ENCODE results near the gene C2. TPM values are rescaled to one million over a fixed set of nuclear protein-coding genes. Genes with fewer than 3 reads are reported as not detected.

The C2 gene
- total RNA-seq, 1 experiment from 2014 or later = 0.96 TPM

GRCh38 chr6:31967926-31968320 is 40.4 kb downstream of the C2 start:
- intact Hi-C loops (cut with micrococcal nuclease; ENCODE audit: unreplicated experiment) = no loop called here
- peaks cover 6% of the 10 kb centered on the region for H3K4me1 ChIP-seq (replicated peaks; ENCODE audit: insufficient read depth)
- H2AFZ ChIP-seq = no peak overlapping the region
- CTCF ChIA-PET = no interaction called here
- peaks cover 22% of the 10 kb centered on the region for H3K79me2 ChIP-seq (ENCODE audit: low read depth)
- H3K9me3 ChIP-seq (ENCODE audit: insufficient read depth, low read depth) = no peaks in the 10 kb centered on the region
- no peak overlapping the region for H3K4me3 ChIP-seq
- POLR2A ChIA-PET (ENCODE audit: unreplicated experiment) = no interaction called here
- H3K36me3 ChIP-seq (ENCODE audit: low read depth) = 0 out of 2 replicates have a peak, but pooled peaks cover 4% of the 10 kb centered on the region
- no peaks in the 10 kb centered on the region for H3K27me3 ChIP-seq (ENCODE audit: insufficient read depth, low read depth)
- BruUV-seq (replicated peaks) = no TSS peak
- H3K9me2 ChIP-seq (ENCODE audit: insufficient read depth) = no peaks in the 10 kb centered on the region
- H4K20me1 ChIP-seq (ENCODE audit: insufficient read depth) = no peaks in the 10 kb centered on the region
- H3F3A ChIP-seq (ENCODE audit: insufficient read depth, low read depth) = peaks cover 10% of the 10 kb centered on the region
- DNase-seq = no peak
- TF ChIP-seq CTCF (conservative IDR thresholded peaks at IDR 0.05) (no peak), EZH2 (IDR thresholded peaks at IDR 0.05; ENCODE audit: low read depth) (no peak)
- no peak overlapping the region for H3K4me2 ChIP-seq
- H3K27ac ChIP-seq = no peak overlapping the region

GRCh38 chr6:31968326-31968725 is 40.8 kb downstream of the C2 start:
- no peak overlapping the region for H3K27ac ChIP-seq
- H3K4me2 ChIP-seq = no peak overlapping the region
- no peak for DNase-seq
- BruUV-seq (replicated peaks) = no TSS peak
- H3K4me1 ChIP-seq (replicated peaks; ENCODE audit: insufficient read depth) = peaks cover 10% of the 10 kb centered on the region
- no peak overlapping the region for H2AFZ ChIP-seq
- H3K79me2 ChIP-seq (ENCODE audit: low read depth) = peaks cover 26% of the 10 kb centered on the region
- H3K4me3 ChIP-seq = no peak overlapping the region
- 0 out of 2 replicates have a peak, but pooled peaks cover 4% of the 10 kb centered on the region for H3K36me3 ChIP-seq (ENCODE audit: low read depth)
- intact Hi-C loops (cut with micrococcal nuclease; ENCODE audit: unreplicated experiment) = no loop called here
- no peak for TF ChIP-seq CTCF (conservative IDR thresholded peaks at IDR 0.05)
- TF ChIP-seq EZH2 (IDR thresholded peaks at IDR 0.05; ENCODE audit: low read depth) = no peak
- ChIA-PET POLR2A (ENCODE audit: unreplicated experiment) (interaction anchor here (0.6 kb wide), 1 partner anchor 16 kb away, joined by 3 read pairs; no protein-coding TSS in a partner anchor), CTCF (no interaction called here)
- H4K20me1 ChIP-seq (ENCODE audit: insufficient read depth) = no peaks in the 10 kb centered on the region
- peaks cover 14% of the 10 kb centered on the region for H3F3A ChIP-seq (ENCODE audit: insufficient read depth, low read depth)
- H3K9me2 ChIP-seq (ENCODE audit: insufficient read depth) = no peaks in the 10 kb centered on the region
- no peaks in the 10 kb centered on the region for H3K27me3 ChIP-seq (ENCODE audit: insufficient read depth, low read depth)
- H3K9me3 ChIP-seq (ENCODE audit: insufficient read depth, low read depth) = no peaks in the 10 kb centered on the region

GRCh38 chr6:31968791-31969711 is 41.5 kb downstream of the C2 start:
- Histone ChIP-seq H3K27ac (no peak overlapping the region), H3K4me1 (replicated peaks; ENCODE audit: insufficient read depth) (peaks cover 15% of the 10 kb centered on the region), H3F3A (ENCODE audit: insufficient read depth, low read depth) (peaks cover 18% of the 10 kb centered on the region), H3K4me2 (no peak overlapping the region), H2AFZ (no peak overlapping the region), H3K79me2 (ENCODE audit: low read depth) (peaks cover 33% of the 10 kb centered on the region), H3K36me3 (ENCODE audit: low read depth) (0 out of 2 replicates have a peak, but pooled peaks cover 4% of the 10 kb centered on the region), H3K9me3 (ENCODE audit: insufficient read depth, low read depth) (no peaks in the 10 kb centered on the region), H3K4me3 (no peak overlapping the region), H3K27me3 (ENCODE audit: insufficient read depth, low read depth) (no peaks in the 10 kb centered on the region), H4K20me1 (ENCODE audit: insufficient read depth) (no peaks in the 10 kb centered on the region), H3K9me2 (ENCODE audit: insufficient read depth) (no peaks in the 10 kb centered on the region)
- POLR2A ChIA-PET (ENCODE audit: unreplicated experiment) = interaction anchor here (0.6 kb wide), 2 partner anchors 17 to 106 kb away, joined by 3 to 4 read pairs; partner anchors contain the start of gene NEU1
- no peak for DNase-seq
- CTCF ChIA-PET = interaction anchor here (0.6 kb wide), 1 partner anchor 26 kb away, joined by 4 read pairs; no protein-coding TSS in a partner anchor
- intact Hi-C loops (cut with micrococcal nuclease; ENCODE audit: unreplicated experiment) = no loop called here
- TF ChIP-seq CTCF (conservative IDR thresholded peaks at IDR 0.05) (no peak), EZH2 (IDR thresholded peaks at IDR 0.05; ENCODE audit: low read depth) (no peak)
- no TSS peak for BruUV-seq (replicated peaks)

Measured in PC-9 (cell line).